AG09309 (cell line): ENCODE results near the gene ZNF101.

Experiments used
- DNase-seq: peaks from one replicate; pipeline ENCODE4 v3.0.0-alpha.2; 2010; ENCODE audit warnings: low read depth
- H3K4me3 ChIP-seq: 2 replicates; pipeline ENCODE4 v1.5.1; 2011; ENCODE audit warnings: mild to moderate bottlenecking, low read depth, low read length, moderate library complexity; ENCODE audit not compliant: control insufficient read depth
- CTCF ChIP-seq: IDR thresholded peaks from 2 replicates; pipeline ENCODE4 v1.5.1; 2011; ENCODE audit warnings: mild to moderate bottlenecking, low read depth, low read length, inconsistent platforms; ENCODE audit not compliant: insufficient read depth, control insufficient read depth; ENCODE audit errors: missing control alignments

ZNF101 gene

GRCh38 chr19:19633711-19634515, 34.7 kb upstream of the ZNF101 start:
- no peak for DNase-seq
- no peak overlapping the region for H3K4me3 ChIP-seq
- TF ChIP-seq CTCF: no peak

- no peak for DNase-seq
- H3K4me3 ChIP-seq: no peak overlapping the region
- no peak for TF ChIP-seq CTCF
Measured at GRCh38 chr19:19634516-19635312, 33.9 kb upstream of the ZNF101 start.

GRCh38 chr19:19635313-19635702, 33.3 kb upstream of the ZNF101 start:
- no peak for TF ChIP-seq CTCF
- H3K4me3 ChIP-seq: no peak overlapping the region
- no peak for DNase-seq

GRCh38 chr19:19636573-19637185, 32.0 kb upstream of the ZNF101 start:
- TF ChIP-seq CTCF: no peak
- no peak for DNase-seq
- H3K4me3 ChIP-seq: no peak overlapping the region

GRCh38 chr19:19637186-19637522, 31.5 kb upstream of the ZNF101 start:
- H3K4me3 ChIP-seq: no peak overlapping the region
- DNase-seq: no peak
- TF ChIP-seq CTCF: no peak

- H3K4me3 ChIP-seq: no peak overlapping the region
- no peak for TF ChIP-seq CTCF
- no peak for DNase-seq
Measured at GRCh38 chr19:19637523-19638251, 31.0 kb upstream of the ZNF101 start.
